Right hindlimb (tissue), 1 donor: Measurements from ENCODE around the gene INVS.
"Not testable (repeated sequence)": the region's sequence is repeated elsewhere in the genome, so short reads cannot be mapped to it uniquely, and the experiment has no call there.

Source experiments
- DNase-seq: peaks from one replicate; pipeline ENCODE4 v3.0.0-alpha.2; 2018

INVS gene

DNA sequence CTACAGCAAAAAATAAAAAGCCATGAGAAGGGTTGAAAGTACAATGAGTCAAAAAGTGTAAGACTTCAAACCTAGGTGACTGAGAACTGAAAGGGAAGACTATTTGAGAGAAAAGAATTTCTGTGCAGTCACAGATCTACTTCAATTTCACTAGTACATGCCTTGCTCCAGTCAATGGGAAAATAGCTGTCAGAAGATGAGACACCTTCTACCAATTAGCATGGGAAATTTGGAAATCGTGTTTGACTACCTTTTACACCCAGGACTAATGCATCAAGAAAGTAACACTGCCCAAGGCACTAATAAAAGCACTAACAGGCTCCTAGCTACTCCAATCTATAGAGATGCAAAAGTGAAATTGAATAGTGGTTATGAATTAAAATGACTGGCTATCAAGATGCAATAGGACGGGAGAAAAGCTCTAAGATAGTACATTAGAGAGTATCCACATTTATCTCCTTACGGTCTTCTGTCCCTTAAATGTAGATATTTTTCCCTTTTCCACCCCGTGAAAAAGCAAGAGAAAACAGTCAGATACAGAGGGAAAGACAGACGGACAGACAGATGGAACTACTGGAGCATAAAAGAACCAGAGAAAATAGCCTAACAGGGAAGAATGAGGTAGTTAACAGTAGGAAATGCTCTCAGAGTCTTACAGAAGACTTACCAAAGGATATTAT, 15.5 kb upstream of the INVS start:
- no peak for DNase-seq

DNA sequence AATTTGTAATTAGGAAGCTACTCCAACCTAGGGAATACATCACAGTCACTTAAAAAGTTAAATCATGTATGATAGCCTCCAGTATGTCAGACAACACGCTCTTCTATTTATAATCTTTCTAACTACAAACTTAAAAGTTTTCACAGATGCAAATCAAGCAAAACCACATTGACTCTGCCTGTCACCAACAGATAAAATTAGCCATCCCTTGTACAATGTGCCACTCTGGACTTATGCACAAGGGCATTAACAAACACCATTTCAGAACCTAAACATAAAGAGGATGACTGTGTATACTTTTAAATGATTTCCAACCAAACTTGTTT, 15.0 kb upstream of the INVS start:
- no peak for DNase-seq

DNA sequence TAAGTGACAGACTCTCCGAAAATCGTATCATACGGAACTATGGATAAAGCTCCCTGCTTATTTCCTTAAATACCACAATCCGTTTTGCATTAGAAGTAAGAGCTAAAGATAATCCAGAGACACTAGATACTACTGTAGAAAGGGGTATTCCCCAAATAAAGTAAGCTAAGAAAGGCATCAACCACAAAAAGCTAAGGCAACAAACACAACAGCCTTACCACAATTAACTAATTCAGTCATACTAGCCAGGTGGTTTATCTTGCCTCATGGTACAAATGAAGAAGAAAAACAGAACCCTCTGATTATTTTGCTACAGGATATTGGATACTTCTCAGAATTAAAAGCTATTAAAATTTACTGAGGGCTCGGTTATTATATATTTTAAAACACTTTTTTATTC, 14.3 kb upstream of the INVS start:
- DNase-seq: no peak

DNA sequence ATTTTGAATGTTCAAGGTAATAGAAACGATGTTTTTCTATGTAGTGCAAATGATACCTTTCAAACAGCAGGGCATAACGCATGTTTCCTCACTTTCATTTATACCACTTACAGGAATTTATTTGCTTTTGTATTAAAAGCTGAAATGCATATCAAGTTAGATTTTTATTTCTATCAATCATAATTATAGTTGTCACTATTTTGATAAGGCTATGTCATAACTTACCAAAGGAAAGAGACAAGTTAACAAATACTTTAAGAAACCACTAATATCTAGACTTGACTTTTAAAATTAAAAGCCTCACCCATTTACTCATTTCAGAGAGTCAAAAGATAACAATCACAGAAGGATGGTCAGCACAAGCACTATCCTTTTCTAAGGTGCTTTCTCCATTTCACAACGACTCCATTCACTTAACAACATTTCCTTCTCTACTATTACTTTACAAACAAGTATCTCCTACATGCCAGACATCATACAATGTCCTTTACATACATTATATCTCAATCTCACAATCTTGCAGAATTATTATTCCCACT, 12.9 kb upstream of the INVS start:
- no peak for DNase-seq

DNA sequence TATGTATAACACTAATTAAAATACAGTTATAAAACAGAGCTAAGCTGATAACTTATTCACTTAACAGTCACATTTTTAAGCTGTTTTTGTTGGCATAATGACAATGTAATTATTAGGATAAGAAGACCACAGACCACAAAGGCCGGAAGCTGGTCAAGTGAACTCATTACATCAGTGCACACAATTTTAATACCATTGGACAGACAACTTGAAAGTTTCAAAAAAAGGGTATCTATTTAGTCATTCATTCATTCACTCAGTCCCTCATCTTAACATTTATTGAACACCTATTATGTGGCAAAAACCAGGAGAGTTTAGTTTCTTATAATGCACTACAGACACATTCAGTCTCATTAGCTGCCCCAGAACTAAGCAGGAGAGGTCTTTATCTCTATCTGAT, 11.8 kb upstream of the INVS start:
- no peak for DNase-seq

DNA sequence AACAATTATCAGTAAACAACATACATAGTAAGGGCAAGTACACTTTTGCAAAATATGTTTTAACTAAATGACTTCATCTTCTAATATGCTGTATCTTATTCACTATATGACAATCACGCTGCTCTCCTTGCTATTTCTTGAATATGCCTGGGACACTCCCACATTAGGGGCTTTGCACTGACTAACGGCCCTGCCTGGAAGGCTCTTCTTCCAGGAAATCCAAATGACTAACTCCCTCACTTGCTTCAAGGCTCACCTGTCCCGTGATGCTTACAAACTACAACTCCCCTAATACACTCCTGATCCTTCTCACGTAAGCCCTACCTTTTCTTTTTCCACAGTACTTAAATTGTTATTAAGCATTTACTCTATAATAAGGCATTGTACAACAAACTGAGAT, 10.8 kb upstream of the INVS start:
- DNase-seq: no peak

DNA sequence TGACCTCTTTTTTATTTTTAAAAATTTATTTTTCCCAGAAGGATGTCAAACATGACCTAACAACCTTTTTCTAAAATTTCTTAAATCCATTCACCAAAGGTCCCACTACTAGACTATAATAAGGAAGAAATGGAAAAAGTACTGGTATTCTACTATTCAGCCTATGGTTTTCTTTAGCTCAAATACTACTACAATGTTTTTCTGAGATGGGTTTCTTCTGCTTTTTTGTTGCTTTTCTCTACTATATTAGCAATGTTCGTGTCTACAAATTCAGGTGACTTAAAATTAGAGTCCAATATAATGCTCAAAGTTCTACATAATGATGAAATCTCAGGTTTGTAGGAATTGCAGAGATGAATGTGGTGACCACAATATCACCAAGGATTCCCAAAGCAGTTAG, 8.2 kb upstream of the INVS start:
- DNase-seq: no peak

DNA sequence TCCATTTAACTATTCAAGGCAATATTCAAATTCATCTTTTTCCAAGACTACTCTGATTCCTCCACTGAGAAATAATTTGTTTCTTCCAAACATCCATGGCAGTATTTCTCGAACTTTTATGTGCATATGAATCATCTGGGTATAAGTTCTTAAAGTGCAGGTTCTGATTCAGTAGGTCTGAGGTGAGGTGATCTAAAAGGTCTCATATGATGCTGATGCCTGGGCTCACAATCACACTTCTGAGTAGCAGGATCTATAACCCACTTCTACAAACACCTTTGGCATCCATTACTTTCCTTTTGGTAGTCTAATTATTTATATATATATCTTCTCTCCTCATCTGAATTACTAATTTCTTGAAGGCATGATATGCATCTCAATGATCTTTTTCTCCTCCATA, 7.4 kb upstream of the INVS start:
- no peak for DNase-seq

DNA sequence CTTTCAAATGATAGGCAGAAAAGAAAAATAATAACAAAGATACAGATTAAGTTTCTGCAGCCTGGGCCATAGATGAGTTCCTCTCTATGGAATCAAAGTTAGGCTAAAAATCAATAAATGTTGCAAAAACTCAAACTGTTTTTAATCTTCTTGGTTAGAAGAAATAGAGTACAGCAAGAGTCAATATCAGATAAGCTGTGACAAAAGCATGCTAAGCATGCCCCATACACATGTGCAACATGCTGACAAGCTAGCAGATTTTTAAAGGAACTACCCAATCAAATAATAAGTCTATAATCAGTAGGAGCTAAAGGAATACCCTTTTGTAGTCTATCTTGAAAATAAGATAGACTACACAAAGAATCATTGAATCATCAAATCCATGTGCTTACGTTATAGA, 7.0 kb upstream of the INVS start:
- DNase-seq: no peak

DNA sequence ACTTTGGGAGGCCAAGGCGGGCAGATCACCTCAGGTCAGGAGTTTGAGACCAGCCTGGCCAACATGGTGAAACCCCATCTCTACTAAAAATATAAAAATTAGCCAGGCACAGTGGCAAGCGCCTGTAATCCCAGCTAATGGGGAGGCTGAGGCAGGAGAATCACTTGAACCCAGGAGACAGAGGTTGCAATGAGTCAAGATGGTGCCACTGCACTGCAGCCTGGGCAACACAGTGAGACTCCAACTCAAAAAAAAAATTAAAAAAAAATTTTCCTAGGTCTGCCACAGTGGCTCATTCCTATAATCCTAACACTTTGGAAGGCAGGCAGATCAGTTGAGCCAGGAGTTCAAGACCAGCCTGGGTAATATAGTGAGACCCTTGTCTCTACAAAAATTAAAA, 4.6 kb upstream of the INVS start:
- not testable (repeated sequence) for DNase-seq

DNA sequence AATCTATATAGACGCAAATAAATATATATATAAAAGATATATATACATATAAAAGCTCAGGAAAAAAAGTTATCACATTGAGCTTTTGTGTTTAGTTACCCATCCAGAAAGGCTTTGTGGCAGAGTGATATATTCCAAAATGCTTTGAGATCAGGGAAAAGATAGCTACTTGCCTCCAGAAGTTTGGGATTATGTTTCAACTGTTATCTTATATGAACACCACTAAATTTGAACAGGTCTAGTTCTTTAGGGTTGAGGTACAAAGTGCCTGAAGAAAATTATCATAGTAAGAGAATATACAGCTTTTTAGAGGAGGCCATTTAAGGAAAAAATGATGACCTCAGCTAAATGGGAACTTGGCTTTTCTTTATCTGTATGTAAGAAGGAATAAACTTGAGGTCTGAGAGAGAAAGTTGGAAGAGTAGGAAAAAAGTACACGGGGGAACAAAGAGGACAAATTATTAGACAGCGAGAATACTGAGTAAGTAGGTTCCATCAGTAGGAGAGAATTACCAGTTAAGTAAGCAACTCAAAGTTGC, 2.6 kb upstream of the INVS start:
- no peak for DNase-seq

DNA sequence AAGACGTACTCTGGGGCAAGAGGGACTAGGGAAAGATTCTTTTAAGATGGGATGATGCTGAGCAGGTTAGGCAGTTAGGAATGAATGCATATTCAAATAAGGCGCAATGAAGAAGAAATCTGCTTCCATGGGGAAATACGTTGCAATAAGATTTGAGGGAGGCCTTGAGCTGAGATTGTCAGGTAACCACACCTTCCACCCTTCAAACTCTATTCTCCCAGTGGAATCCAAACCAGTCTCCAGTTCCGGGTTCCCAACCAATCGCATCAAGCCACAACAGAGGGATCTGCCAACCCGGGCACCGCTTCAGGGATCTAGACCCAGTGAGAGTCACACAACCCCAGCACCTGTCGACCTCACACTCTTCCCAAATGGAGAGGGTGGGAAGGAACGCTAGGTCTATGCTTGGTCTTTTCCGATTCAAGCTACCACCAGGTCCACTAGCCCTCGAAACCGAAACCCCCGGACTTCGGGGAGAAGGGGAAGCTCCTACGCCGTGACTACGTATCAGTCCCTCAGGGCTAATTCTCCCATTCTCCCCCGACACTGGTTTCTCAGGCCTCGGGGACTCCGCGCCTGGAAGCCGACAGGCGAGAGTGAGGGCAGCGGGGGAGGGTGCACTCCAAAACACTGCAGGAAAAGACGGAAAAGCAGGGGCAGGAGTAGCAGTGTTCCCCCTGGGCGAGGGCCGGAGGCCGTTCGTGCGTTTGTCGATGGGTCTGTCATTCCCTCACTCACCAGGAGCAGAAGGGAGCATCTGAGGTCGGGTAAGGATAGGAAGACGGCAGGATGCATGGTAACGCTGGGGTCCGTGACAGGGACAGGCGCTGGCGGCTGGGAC, 777 bp upstream of the INVS start:
- peak; percentile 48 for DNase-seq

DNA sequence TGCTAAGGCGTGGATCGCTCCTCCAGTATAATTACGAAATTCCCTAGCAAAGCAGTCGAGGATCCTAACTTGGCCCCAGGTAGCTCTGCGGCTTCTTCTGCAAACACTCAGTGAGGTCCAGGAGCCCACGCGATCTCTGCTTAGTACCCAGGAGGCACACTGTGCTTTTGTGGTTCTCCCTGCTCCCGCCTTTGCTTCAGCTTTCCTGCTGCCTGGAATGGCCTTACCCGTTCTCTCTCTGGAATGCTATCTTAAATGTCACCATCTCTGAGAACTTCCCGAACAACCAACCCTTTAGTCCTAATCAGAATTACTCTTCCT, 639 bp downstream of the INVS start:
- DNase-seq: no peak

DNA sequence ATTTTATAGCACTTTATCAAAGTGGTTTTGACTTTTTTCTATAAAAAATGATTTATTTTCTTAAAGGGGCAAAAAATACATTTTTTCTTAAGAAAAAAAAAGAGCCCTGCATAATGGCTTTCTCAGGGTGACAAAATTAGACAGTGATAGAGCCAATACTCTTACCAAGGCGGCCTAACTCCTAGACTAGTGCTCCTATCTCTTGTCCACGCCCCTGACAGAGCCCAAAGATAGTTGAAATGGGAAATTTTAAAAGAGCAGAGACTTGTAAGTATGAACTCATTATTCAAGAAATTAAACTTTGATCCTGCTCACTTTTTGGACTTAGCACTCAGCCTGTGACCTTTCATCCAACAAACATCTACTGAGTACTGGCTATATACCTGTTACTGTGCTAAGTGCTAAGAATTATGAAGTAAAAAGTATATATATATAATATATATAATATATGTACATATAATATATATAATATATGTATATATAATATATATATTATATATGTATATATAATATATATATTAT, 1.2 kb downstream of the INVS start:
- no peak for DNase-seq

DNA sequence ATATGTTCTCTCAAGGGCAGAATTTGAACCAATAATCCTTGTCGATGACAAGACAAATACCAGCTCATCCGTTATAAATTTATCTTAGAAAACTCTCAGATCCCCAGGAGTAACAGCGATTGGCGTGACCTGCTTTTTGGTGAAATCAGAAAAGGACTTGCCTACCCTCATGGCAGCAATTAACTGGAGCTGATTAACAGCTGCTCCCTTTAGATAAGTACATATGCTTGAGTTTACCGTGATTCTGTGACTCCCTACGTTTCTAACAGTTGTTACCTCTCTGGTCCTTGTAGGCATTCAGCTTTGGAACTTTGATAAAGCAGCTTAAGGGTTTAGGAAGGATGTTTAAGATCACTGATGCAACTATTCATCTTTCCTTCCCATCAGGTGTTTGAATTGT, 2.6 kb downstream of the INVS start:
- no peak for DNase-seq

DNA sequence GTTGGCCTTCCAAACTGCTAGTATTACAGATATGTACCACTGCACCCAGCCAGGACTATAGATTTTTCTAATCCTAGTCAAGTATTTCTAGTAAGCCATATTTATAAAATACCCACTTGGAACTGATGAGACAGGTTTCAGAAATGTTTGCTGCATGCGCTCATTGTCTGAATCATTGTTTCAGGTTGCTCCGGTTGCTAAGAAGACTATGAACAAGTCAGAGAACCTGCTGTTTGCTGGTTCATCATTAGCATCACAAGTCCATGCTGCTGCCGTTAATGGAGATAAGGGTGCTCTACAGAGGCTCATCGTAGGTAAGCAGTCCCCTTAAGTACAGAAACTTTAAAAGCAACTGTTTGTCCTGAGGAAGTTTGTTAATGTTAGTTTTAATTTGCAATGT, 5.3 kb downstream of the INVS start:
- no peak for DNase-seq

DNA sequence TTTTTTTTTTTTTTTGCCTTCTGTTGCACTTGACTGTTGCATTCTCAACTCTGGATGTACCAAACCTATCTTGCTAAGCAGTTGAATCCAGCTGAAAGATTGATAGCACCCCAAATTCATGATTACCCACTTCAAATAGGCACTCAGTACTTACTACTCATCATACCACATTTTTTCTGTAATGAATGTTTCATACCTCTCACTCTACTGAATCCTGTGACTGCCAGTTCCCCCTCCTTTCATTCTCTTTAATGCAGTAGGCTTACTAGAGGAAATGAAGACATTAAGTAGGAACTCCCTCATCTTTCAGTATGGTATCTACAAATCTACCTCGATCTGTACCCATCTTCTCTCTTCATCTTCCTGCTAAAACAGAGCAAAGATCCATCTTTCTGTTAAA, 6.8 kb downstream of the INVS start:
- no peak for DNase-seq

DNA sequence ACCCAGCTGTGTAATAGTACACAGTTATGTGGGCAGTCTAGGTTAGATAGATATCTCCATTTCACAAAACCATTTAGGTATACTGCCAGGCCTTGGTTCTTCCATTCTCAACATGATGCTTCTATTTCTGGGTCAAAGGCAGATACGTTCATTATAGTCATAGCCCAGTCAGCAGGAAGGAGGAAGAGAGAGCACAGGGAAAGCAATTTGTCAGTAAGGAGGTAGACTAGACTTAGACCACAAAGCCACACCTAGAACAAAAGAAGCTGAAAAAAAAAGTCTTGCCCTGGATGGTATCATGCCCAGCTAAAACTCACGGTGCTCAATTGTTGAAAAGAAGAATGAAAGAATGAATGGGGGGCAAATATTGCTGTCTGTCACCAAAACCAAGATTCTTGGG, 7.6 kb downstream of the INVS start:
- no peak for DNase-seq

DNA sequence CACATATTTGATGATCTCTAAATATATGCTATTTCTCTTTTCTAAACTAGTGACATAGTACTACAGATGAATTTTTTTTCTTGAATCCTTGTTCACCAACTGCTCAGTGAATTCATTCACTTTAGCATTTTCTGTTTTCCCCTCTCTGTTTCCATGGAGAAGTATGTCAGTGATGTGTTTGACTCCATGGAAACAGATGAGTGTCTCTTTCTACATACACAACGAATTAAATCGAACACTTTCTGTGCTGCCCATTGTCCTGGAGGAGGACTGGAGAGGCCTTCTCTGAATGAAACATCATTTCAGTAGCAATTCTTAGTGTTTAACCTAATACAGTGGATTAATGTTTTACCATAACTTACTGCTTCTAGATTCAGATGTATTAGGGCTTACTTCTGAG, 9.5 kb downstream of the INVS start:
- DNase-seq: no peak

DNA sequence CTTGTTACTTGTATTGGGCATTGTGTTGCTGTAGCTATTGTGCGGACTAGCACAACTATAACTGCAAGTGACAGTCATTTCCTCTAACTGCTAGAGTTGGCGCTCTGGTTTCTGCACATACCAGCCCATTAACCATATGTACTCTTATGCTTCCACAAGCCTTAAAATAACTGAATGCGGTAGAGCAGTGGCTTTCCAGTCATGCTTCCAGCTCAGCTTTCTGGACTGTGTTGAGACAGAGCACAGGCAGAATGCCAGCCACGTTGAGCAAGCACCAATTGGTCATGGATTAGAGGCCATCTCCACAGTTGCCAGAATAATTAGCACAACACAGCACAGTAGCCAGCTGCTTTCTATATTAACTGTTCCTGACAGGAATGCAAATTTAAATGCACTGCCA, 12.2 kb downstream of the INVS start:
- peak; percentile 90 for DNase-seq

DNA sequence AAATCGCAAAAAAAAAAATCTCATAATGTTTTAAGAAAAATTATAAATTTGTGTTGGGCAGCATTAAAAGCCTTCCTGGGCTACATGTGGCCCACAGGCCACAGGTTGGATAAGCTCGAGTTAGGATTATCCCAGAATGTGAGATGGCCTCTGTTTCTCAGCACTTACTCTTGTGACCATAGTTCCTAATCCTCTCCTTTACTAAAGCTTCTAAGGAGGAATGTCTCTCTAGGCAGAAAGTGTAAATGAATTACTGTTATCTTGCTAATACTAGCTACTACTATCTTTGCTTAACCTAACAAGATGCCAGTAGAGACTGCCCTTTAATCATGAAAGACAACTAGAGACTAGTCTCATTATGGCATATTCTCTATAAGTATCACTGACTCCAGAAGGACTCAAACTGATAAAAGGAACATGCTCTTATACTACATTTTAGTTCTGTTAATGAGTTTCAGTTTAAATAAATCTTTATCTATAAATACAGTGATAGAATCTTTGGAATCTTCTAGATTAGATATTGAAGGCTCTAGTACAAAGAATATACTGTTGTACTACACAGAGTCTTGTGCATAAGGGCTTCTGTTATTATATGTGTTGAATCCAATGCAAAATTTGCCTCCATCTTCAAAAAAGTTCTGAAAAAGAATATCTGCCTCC, 13.8 kb downstream of the INVS start:
- no peak for DNase-seq

DNA sequence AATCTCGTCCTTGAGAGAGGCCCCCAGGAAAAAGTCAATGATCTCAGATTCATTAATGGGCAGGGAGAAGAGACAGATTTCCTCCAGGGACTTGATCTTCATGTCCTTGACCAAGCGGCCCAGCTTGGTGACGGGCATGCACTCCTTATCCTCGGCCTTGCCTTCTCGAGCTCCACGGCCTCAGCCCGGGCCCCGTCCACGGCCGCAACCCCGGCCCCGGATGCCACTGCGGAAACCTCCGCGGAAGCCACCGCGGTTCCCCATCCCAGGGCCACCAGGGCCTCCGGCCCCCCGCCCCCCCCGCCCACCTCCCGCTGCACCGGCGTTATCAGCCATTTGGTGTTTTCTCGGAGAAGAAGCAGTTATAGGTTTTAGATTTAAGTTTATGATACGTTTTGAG, 18.3 kb downstream of the INVS start:
- no peak for DNase-seq

DNA sequence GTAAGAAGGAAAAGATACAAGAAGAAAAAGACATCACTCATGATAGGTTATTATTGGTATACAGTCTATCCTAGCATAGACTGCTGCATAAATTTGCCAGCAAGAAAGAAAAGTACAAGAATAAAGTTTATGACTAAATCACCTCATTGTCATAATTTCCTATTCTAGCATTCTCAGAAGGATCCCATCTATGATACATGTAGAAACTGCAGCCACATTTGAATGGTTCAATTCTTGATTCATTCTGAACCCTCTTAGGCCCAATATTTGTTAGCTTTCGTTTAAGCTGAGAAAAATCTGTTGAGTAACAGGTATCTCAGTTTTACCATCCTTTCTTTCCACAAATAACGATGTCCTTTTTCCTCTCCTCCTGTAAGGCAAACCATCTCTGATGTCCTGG, 21.2 kb downstream of the INVS start:
- no peak for DNase-seq

DNA sequence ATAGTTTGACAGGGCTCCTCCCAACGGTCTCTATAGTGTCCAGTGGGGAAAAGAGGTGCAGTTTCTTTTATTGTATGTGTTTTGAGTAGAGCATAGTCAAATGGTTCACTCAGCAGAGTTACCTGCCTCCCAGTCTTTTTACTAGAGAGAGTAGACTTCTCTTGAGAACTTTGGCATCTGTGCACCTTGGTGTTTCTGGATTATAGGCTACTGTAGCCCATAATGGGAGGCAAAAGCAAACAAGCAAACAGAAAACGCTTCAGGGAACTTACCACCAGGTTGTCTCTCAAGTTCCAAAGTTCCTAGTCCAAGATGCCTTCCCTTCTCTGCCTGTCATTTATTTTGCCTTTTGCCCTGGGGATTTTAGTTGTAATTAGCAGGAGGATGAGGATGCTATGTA, 26.2 kb downstream of the INVS start:
- DNase-seq: no peak
